Karpas-422 (cell line): ENCODE results near the gene MAP3K14. TPM values are rescaled to one million over a fixed set of nuclear protein-coding genes. Genes with fewer than 3 reads are reported as not detected.

Source experiments
- total RNA-seq: library from RNA; depleted of rRNA; stranded (reverse); fragments of >200 nt; shearing (Covaris generic); gene quantifications from 2 replicates; pipeline ENCODE4 v1.2.3, GENCODE V29; 2014; ENCODE audit warnings: low replicate concordance; rRNA removed

The MAP3K14 gene
- total RNA-seq, 1 experiment from 2014 or later: 7.6 TPM

Other genes with a start within 250 kb of the MAP3K14 start
- gene PLCD3, start 184.5 kb downstream of the MAP3K14 start, total RNA-seq: 0.45 TPM in 1 of 2 replicates, not detected in the other
- 11.4 and 13.4 TPM in 2 replicates for gene ACBD4, start 181.3 kb downstream of the MAP3K14 start, total RNA-seq
- 3.5 and 3.7 TPM in 2 replicates for gene HEXIM1, start 168.5 kb downstream of the MAP3K14 start, total RNA-seq
- 1.4 and 14.3 TPM in 2 replicates for gene HEXIM2, start 155.1 kb downstream of the MAP3K14 start, total RNA-seq
- not detected in 2 replicates for gene FMNL1, start 95.1 kb downstream of the MAP3K14 start, total RNA-seq
- gene SPATA32, start 54.9 kb downstream of the MAP3K14 start, total RNA-seq: not detected in 2 replicates
- gene ARHGAP27, start 115.8 kb upstream of the MAP3K14 start, total RNA-seq: 24.9 and 42.7 TPM in 2 replicates
- gene PLEKHM1, start 173.7 kb upstream of the MAP3K14 start, total RNA-seq: 30.4 and 43.1 TPM in 2 replicates